ENCODE data around the gene MSN.
A peak's percentile ranks its signal among the peaks of the same experiment; 100 is the strongest.

DNA sequence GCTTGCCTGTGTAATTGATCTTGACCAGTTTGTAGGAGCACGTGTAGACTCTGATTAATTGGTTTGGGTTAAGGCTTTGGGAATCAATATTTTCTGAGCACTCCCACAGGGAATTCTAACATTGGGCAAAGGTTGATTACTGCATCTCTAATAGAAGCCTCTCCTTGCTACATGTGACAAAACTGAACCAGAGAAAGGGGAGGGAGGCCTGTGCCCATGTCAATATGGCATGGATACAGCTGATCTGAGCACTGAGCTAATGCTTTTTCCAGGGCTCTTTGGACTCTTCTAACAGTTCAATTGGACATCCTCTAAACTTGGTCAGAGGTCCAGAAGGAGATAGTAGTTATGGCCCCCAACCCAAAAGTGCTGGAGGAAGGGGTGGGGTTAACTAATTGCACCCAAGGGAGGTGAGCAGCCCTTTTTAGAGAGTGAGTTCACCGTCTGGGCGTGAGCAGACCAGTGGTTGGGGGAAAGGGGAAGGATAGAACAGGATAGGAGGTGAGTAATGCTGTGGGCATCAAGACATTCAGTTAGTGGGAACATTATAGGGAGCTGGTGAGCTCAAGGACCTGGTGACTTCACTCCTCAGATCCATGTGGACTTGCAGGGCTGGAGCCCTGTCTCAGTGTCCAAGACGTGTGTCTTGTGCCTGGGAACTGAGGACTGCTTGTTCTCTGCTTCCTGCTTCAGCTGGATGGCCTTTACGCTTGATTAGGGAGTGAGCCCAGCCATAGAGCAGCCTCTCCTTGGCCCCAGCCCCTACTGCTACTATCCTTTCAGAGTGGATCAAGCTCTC is 22.8 kb downstream of the MSN start:
- TF ChIP-seq, protein P1, sequence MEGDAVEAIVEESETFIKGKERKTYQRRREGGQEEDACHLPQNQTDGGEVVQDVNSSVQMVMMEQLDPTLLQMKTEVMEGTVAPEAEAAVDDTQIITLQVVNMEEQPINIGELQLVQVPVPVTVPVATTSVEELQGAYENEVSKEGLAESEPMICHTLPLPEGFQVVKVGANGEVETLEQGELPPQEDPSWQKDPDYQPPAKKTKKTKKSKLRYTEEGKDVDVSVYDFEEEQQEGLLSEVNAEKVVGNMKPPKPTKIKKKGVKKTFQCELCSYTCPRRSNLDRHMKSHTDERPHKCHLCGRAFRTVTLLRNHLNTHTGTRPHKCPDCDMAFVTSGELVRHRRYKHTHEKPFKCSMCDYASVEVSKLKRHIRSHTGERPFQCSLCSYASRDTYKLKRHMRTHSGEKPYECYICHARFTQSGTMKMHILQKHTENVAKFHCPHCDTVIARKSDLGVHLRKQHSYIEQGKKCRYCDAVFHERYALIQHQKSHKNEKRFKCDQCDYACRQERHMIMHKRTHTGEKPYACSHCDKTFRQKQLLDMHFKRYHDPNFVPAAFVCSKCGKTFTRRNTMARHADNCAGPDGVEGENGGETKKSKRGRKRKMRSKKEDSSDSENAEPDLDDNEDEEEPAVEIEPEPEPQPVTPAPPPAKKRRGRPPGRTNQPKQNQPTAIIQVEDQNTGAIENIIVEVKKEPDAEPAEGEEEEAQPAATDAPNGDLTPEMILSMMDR (IDR thresholded peaks at IDR 0.05 in 4 of 5, conservative IDR thresholded peaks at IDR 0.05 in 1 of 5) = no peak
- TF ChIP-seq POLR2A (IDR thresholded peaks at IDR 0.05) = peak; percentile 10 to 16

Measured in gastrocnemius medialis (tissue), 4 donors.